ENCODE data around the gene BAZ2B.
"Not testable (repeated sequence)": the region's sequence is repeated elsewhere in the genome, so short reads cannot be mapped to it uniquely, and the experiment has no call there.

The BAZ2B gene

DNA sequence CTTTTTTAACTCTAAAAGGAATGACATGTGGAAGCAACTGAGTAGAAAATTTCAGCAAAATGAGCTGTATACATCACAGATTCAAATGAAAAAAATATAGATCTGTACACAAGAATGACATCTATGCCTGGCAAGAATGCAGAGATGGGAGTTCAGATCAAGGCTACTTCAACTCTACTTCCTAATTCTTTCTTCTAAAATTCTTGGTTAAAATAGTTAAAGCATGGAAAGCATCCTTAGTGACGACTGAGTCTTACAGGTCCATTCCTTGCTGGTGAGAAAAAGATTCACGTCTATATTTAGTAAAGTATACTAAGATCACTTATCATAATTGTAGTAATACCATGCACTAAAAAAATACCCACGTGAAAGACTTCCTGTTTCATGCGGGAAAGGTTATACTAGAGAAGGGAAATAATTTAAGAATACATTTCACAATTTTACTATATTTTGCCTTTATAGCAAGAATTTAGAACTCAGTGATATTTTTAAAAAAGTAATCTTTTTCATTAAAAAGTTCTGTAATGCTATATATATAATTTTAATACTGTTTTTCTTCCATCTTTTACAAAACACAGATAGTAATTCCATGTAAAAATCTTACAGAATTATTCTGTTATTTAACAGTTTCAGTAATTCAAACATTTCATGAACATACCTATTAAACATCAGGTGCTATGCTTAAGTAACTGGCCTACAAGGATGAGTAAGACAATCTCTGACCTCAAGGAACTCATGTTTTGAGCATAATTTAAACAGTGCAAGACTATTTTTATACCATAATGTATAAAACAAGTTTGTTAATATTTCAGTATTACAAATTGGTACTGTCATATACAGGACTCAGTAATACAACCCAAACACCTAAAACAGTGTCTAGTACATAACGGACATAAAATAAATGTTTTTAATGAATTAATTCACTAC is 159.6 kb downstream of the BAZ2B start:
- DNase-seq: no peak

DNA sequence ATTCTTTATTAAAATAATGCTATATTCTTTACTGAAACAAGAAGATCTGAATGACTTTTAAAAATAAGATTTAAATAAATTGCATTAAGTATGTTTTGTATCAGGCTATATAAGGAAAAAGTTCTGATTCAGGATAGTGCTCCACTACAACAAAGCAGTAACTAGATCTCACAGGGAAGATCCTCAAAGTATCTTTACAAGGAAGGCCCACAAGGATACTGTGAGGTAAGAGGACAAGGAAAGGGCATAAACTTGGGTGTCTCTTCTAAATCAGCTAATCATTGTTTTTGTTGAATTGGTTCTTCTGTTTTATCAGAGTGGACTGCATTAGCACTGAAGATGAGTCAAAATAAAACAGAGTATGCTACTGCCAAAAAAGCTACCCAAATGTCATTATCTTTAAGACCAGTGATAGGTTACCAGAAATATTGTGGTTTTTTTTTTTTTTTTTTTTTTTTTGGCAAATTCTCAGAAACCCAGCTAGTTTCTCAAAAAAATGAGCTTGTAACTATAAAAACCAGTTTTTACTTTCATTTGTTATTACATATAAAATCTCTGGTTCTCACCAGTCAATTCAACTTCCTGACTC is 160.9 kb downstream of the BAZ2B start:
- no peak for DNase-seq

DNA sequence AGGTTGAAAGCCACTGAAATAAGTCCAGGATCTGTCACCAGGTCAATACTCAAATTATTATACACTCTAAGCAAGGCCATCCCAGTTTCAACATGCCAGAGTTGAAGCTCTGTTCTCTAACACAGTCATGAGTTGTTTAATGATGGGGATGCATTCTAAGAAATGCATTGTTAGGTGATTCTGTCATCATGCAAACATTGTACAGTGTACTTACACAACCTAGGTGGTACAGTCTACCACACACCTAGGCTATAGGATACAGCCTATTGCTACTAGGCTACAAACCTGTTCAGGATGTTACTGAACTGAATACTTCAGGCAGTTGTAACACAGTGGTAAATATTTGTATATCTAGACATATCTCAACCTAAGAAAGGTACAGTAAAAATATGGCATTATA is 162.2 kb downstream of the BAZ2B start:
- DNase-seq: no peak

- no peak for DNase-seq
Measured at GRCh38 chr2:159450180-159450579, 166.2 kb downstream of the BAZ2B start.

DNA sequence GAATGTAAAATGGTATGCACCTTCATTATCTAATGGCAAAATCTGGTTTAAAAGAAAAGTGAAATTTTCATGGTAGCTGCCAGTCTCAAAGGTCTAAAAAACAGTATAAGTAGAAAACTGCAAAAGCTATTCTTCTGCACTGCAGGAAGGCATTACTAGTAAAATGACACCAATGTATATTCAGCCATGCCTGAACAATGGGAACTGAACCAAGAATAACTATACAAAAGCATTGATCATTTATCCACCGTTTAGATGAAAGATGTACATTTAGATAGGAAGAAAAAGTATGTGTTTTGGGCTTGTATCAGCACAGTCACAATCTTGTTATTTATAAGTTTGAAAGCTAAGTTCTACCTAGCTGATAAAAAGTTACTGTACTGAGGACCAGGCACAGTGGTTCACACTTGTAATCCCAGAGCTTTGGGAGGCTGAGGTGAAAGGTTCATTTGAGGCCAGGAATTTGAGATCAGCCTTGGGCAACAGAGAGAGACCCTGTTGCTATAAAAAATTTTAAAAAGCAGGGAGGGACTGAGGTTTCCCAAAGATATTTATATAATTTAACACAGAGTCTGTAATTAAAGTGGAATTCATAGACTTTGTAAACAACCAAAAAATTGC is 166.7 kb downstream of the BAZ2B start:
- DNase-seq: no peak

- DNase-seq: no peak
Measured at GRCh38 chr2:159446817-159447216, 169.5 kb downstream of the BAZ2B start.

DNA sequence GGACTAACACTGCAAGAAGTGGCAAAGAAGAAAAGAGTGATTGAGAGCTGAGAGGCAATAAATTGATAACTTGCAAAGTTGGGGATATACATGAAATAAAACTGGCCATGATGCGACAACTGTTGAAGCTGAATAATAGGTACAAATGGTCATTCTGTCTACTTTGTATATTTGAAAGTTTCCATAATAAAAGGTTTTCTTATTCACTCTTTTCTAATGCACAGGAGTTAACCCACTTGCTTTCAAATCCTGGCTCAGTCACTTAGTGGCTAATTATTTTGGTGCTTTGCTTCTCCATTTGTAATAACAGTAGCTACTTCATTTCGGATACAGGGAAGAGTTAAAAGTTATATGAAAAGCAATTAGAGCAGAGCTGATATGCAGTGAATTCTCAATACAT is 170.1 kb downstream of the BAZ2B start:
- no peak for DNase-seq

DNA sequence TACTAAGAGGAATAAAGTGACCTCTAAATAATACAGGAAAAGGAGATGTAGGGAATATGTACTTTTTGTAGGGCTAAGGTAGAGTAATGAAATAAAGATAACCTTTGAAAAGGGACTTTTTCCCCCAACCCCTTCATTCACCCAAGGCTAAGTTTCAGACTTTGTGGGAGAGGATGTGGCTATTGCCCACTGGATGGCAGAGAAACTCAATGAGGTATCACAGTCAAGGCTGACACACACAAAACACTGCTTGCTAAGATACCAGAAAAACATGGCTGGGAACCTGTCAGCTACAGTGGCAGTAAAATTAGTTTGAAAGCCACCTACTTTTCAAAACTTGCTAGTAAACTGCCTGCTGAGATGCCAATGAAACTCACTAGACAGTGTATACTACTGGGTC is 171.0 kb downstream of the BAZ2B start:
- no peak for DNase-seq

DNA sequence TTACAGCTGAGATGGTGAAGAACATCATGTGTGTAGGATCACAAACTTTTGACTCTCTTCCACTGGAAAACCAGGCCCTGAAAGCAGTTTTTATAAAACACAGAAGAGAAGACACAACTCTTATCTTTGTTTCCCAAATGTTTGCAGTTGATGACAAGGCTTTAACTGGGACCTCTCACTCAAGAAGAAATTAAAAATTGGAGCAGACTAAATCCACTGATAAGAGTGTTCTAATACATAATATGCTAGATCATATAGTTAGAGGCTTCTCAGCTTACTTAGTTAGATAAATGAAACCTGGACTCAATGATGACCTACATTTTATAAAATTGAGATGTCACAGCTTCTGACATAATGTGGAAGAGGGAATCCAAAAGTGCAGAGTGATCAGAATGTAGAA is 171.6 kb downstream of the BAZ2B start:
- DNase-seq: no peak

DNA sequence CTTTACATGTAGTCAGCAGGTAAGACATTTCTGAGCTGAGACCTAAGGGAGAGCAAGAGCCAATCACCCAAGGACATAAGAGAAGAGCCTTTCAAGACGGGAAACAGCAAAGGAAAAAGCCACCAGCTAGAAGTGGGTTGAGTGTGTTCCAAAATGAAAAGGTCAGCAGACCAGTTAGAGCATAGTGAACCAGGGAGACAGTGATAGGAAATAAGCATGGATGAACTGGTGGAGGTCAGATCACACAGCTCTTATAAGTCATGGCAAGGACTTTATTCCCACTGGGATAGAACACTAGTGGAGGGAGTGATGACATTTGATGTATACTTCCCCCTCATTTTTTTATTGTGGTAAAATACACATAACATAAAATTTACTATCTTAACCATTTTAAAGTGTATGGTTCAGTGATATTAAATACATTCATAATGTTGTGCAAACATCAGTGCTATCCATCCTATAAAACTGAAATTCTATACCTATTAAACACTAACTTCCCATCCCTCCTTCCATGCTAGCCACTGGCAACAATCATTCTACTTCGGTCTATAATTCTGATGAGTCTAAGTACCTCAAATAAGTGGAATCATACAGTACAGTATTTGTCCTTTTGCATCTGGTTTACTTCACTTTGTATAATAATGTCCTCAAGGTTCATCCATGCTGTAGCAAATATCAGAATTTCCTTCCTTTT is 174.0 kb downstream of the BAZ2B start:
- DNase-seq: no peak

GRCh38 chr2:159441182-159441581 is 175.2 kb downstream of the BAZ2B start:
- no peak for DNase-seq

- no peak for DNase-seq
Measured at GRCh38 chr2:159439421-159439820, 176.9 kb downstream of the BAZ2B start.

DNA sequence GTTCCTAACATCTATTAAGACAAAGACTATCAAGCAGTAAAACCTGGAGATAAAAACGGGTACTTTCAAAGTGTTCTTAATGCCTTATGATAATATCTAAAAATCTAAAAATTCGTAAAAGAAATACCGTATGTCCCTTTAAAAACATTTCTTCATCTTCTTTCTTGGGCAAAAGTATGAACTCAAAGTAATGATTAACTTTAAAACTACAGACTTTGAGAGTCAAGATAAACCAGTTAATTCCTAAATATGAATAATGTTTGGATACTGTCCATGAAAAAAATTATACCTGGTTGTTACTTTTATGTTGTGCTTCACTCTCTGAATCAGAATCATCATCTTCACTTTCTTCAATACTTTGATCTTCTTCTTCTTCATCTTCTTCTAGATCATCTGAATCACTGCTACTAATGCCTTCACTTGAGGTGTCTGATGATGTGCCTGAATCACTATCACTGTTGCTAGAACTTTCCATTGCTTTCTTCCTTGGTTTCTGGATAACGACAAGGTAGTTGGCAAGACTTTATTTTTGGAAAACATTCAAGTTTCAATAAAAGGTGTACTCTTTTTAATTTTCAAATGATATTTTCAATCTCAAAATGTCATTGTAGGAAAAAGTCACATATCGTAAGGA is 177.5 kb downstream of the BAZ2B start:
- no peak for DNase-seq

DNA sequence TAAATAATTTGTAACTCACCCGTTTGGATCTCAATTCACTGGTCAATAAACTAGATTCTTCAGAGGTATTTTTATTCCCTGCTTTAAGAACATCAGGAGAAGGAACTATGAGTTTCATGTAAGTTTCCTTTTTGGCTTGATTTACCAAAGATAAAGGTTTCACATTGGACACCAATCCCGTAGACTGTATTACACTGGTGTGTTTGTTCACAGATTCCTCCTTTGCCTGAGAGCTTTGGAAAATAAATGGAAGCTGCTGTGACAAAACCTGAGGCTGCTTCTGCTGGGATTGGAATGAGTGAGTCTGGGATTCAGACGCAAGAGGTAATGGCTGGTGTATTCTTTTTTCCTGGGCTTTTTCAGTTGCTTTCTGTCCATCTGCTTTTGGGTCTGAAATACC is 178.1 kb downstream of the BAZ2B start:
- no peak for DNase-seq

GRCh38 chr2:159432610-159433009 is 183.7 kb downstream of the BAZ2B start:
- no peak for DNase-seq

- DNase-seq: no peak
Measured at GRCh38 chr2:159427048-159427447, 189.3 kb downstream of the BAZ2B start.

DNA sequence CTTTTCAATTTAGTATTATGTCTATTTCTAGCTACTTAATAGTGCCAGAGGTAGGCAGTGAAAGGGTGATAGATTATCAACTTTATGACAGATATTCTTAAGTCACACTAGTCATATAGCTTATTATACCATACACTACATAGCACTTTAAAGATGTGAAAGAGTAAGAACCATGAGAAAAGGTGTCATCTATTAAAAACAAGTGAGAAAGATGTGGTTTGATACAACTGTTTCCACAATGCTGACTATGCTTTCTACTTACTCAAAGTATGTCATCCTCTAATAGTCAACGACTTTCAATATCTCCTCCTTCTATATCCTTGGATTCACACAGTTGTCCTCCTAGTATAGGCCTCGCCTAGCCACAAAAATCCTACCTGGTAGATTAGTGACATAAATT is 196.9 kb downstream of the BAZ2B start:
- DNase-seq: no peak

GRCh38 chr2:159411460-159411859 is 204.9 kb downstream of the BAZ2B start:
- no peak for DNase-seq

DNA sequence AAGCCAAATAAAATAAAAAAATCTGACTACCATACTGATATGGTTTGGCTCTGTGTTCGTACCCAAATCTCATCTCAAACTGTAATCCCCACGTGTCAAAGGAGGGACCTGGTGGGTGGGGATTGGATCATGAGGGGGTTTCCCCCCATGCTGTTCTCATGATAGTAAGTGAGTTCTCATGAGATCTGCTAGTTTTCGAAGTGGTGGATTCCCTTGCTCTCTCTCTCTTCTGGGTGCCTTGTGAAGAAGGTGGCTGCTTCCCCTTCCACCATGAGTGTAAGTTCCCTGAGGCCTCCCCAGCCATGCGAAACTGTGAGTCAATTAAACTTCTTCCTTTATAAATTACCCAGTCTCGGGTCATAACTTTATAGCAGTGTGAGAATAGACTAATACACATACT is 206.1 kb downstream of the BAZ2B start:
- DNase-seq: no peak

GRCh38 chr2:159409116-159409800 is 207.1 kb downstream of the BAZ2B start:
- no peak for DNase-seq

DNA sequence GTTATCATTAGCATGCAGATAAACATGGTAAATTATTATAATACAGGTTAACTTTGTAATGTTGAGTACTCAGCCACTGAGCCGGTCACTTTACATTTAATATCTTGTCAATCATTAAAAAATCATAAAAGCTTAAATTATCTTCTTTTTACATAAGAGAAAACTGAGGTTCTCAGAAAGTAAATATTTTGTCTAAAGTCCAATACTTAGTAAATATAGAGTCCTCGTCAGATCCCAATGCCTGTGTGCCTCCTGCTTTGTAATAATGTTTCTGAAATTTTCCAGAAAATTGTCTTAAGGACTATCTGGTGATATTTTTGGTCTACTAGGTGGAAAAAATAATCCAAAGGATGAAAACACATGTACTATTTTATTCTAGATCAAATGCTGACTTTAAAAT is 213.6 kb downstream of the BAZ2B start:
- DNase-seq: no peak

- not testable (repeated sequence) for DNase-seq
Measured at GRCh38 chr2:159402160-159402559, 214.2 kb downstream of the BAZ2B start.

Measured in CD4-positive, alpha-beta T cell treated with Interleukin-4 for 4 hours (primary cell).